KMS-11 (cell line): ENCODE results near the gene PLBD1.

Source experiments
- H2AFZ ChIP-seq: fragments of 200-600 bp; sonication (generic); 2 replicates; pipeline ENCODE4 v1.6.1; 2016; ENCODE audit warnings: antibody characterized with exemption, mixed run types, low read depth
- H3K27ac ChIP-seq: fragments of 200-600 bp; sonication (generic); 2 replicates; pipeline ENCODE4 v1.6.1; 2016; ENCODE audit warnings: mild to moderate bottlenecking, mixed run types
- H3K27me3 ChIP-seq: fragments of 200-600 bp; sonication (generic); 2 replicates; pipeline ENCODE4 v1.6.1; 2017; ENCODE audit warnings: mild to moderate bottlenecking, low read depth, mixed run types, moderate library complexity; ENCODE audit not compliant: insufficient read depth
- H3K36me3 ChIP-seq: fragments of 200-600 bp; sonication (generic); 2 replicates; pipeline ENCODE4 v1.6.1; 2017; ENCODE audit warnings: mild to moderate bottlenecking, mixed run types; ENCODE audit not compliant: insufficient read depth
- H3K4me1 ChIP-seq: fragments of 200-600 bp; sonication (generic); 2 replicates; pipeline ENCODE4 v1.6.1; 2016; ENCODE audit warnings: mild to moderate bottlenecking, low read depth, mixed run types; ENCODE audit not compliant: poor library complexity, severe bottlenecking
- H3K4me2 ChIP-seq: fragments of 200-600 bp; sonication (generic); 2 replicates; pipeline ENCODE4 v1.7.0; 2016; ENCODE audit warnings: mild to moderate bottlenecking, mixed run types
- H3K4me3 ChIP-seq: fragments of 200-600 bp; sonication (generic); IDR thresholded peaks from 2 replicates; pipeline ENCODE4 v1.6.1; 2017; ENCODE audit warnings: low read depth, low read length, mixed read lengths; ENCODE audit not compliant: insufficient read depth
- H3K79me2 ChIP-seq: fragments of 200-600 bp; sonication (generic); 2 replicates; pipeline ENCODE4 v1.6.1; 2016; ENCODE audit warnings: low read depth, mixed run types; ENCODE audit not compliant: insufficient read depth
- H3K9ac ChIP-seq: fragments of 200-600 bp; sonication (generic); 2 replicates; pipeline ENCODE4 v1.6.1; 2016; ENCODE audit warnings: mild to moderate bottlenecking, mixed run types
- H4K20me1 ChIP-seq: fragments of 200-600 bp; sonication (generic); 2 replicates; pipeline ENCODE4 v1.6.1; 2016; ENCODE audit warnings: mild to moderate bottlenecking, mixed run types; ENCODE audit not compliant: insufficient read depth
- TF ChIP-seq, protein P1 (sequence below): fragments of 200-600 bp; sonication (generic); conservative IDR thresholded peaks from 2 replicates; pipeline ENCODE4 v1.6.1; 2017; ENCODE audit warnings: low read depth, mild to moderate bottlenecking, antibody characterized with exemption, low read length, moderate library complexity, mixed read lengths

PLBD1 gene

GRCh38 chr12:14505626-14506596, 61.8 kb downstream of the PLBD1 start:
- no peaks in the 10 kb centered on the region for H3K4me1 ChIP-seq
- H3K4me3 ChIP-seq = no peak overlapping the region
- H4K20me1 ChIP-seq = no peaks in the 10 kb centered on the region
- TF ChIP-seq, protein P1, sequence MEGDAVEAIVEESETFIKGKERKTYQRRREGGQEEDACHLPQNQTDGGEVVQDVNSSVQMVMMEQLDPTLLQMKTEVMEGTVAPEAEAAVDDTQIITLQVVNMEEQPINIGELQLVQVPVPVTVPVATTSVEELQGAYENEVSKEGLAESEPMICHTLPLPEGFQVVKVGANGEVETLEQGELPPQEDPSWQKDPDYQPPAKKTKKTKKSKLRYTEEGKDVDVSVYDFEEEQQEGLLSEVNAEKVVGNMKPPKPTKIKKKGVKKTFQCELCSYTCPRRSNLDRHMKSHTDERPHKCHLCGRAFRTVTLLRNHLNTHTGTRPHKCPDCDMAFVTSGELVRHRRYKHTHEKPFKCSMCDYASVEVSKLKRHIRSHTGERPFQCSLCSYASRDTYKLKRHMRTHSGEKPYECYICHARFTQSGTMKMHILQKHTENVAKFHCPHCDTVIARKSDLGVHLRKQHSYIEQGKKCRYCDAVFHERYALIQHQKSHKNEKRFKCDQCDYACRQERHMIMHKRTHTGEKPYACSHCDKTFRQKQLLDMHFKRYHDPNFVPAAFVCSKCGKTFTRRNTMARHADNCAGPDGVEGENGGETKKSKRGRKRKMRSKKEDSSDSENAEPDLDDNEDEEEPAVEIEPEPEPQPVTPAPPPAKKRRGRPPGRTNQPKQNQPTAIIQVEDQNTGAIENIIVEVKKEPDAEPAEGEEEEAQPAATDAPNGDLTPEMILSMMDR = no peak
- no peaks in the 10 kb centered on the region for H3K27me3 ChIP-seq
- H3K36me3 ChIP-seq = no peaks in the 10 kb centered on the region
- no peak overlapping the region for H3K4me2 ChIP-seq
- H3K27ac ChIP-seq = no peak overlapping the region
- no peaks in the 10 kb centered on the region for H3K79me2 ChIP-seq
- no peak overlapping the region for H2AFZ ChIP-seq
- H3K9ac ChIP-seq = no peak overlapping the region

DNA sequence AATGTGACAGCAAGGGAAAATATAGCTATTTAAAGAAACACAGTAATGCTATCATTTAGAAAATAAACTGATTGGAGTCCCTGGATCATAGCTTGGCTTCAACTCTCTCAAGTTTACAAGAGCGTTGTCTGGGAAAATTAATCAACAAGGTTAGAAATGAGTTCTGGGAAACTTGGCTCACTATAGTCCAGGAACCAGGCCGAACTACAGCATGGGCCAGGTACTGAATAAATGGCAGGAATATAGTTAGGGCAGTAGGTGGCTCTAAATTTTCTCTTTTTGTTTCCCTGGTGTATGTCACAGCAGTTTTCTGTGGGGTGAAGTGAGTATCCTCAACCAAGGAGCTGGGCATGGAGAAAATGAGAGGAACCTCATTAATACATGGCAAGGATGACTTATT, 72.4 kb downstream of the PLBD1 start:
- Histone ChIP-seq H3K9ac (no peak overlapping the region), H3K27ac (no peak overlapping the region), H3K4me3 (no peak overlapping the region), H3K4me1 (no peaks in the 10 kb centered on the region), H2AFZ (no peak overlapping the region), H3K27me3 (no peaks in the 10 kb centered on the region), H3K36me3 (no peaks in the 10 kb centered on the region), H3K79me2 (no peaks in the 10 kb centered on the region), H3K4me2 (no peak overlapping the region), H4K20me1 (no peaks in the 10 kb centered on the region)
- TF ChIP-seq, protein P1 = no peak

DNA sequence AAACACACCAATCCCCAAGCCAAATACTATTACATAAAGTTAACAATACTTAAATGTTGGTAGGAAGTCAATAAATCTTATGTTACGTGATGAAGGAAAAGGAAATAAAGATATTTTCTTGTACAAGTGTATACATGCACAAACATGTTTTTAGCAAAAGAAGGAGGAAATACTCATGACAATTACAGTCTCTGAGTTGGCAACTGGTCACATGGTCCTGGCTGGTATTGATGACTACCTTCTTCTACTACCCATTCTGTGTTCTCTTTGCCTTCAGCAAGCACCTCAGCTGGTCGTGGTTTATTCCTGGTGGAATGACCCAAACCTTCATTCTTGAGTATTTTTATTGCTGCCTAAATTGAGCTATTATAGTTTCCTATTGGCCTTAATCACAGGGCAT, 84.8 kb downstream of the PLBD1 start:
- Histone ChIP-seq H3K79me2 (no peaks in the 10 kb centered on the region), H3K4me1 (no peaks in the 10 kb centered on the region), H3K27me3 (no peaks in the 10 kb centered on the region), H3K4me3 (no peak overlapping the region), H2AFZ (no peak overlapping the region), H3K27ac (no peak overlapping the region), H4K20me1 (no peaks in the 10 kb centered on the region), H3K9ac (no peak overlapping the region), H3K36me3 (peaks cover 8% of the 10 kb centered on the region; the same call in 1 of the 2 replicates), H3K4me2 (no peak overlapping the region)
- TF ChIP-seq, protein P1 = no peak

GRCh38 chr12:14482361-14482760, 85.3 kb downstream of the PLBD1 start:
- TF ChIP-seq, protein P1 = no peak
- no peaks in the 10 kb centered on the region for H3K27me3 ChIP-seq
- H3K79me2 ChIP-seq = no peaks in the 10 kb centered on the region
- H3K36me3 ChIP-seq = peaks cover 13% of the 10 kb centered on the region; the same call in 1 of the 2 replicates
- H3K27ac ChIP-seq = no peak overlapping the region
- H3K4me1 ChIP-seq = no peaks in the 10 kb centered on the region
- no peak overlapping the region for H3K4me2 ChIP-seq
- H4K20me1 ChIP-seq = no peaks in the 10 kb centered on the region
- no peak overlapping the region for H2AFZ ChIP-seq
- H3K9ac ChIP-seq = no peak overlapping the region
- no peak overlapping the region for H3K4me3 ChIP-seq
